Colonic mucosa (tissue), 4 donors: ENCODE results near the gene NKAIN4. TPM values are rescaled to one million over a fixed set of nuclear protein-coding genes. Genes with fewer than 3 reads are reported as not detected.

ENCODE experiments used
- DNase-seq: peaks from one replicate; pipeline ENCODE4 v3.0.0-alpha.2; 2020
- H3K27ac ChIP-seq: fragments of 200-600 bp; one replicate; pipeline ENCODE4 v1.8.0; 2021
- H3K27me3 ChIP-seq: fragments of 200-600 bp; one replicate; pipeline ENCODE4 v1.8.0; 2021
- H3K36me3 ChIP-seq: fragments of 200-600 bp; one replicate; pipeline ENCODE4 v1.8.0; 2021
- H3K4me1 ChIP-seq: fragments of 200-600 bp; one replicate; pipeline ENCODE4 v1.8.0; 2021; ENCODE audit warnings: mild to moderate bottlenecking
- H3K4me3 ChIP-seq: fragments of 200-600 bp; one replicate; pipeline ENCODE4 v1.8.0; 2021
- H3K9ac ChIP-seq, 2 donors: one replicate each; pipeline ENCODE4 v1.7.0; 2013; ENCODE audit warnings: control low read depth in 2 of 2, low read depth in 2 of 2, low read length in 2 of 2
- H3K9me3 ChIP-seq: fragments of 200-600 bp; one replicate; pipeline ENCODE4 v1.8.0; 2021
- intact Hi-C: fragments of 100-400 bp; cut with DNase I; formaldehyde crosslinking; loops from one replicate; pipeline ENCODE4 v1.14.1; 2022
- total RNA-seq, 2 donors: library from RNA; stranded (reverse); fragmentation: NEBNext Ultra II Directional in 1 of 2; extraction: Animal tissue kit (Norgen Biotek cat#: 25700) in 1 of 2; gene quantifications; one replicate each; pipeline ENCODE4 v1.2.1, GENCODE V29; 2021
- TF ChIP-seq, protein P1 (sequence below): fragments of 200-600 bp; IDR thresholded peaks from one replicate; pipeline ENCODE4 v1.8.0; 2022; ENCODE audit warnings: antibody characterized with exemption, mild to moderate bottlenecking
- donor health status: healthy.
- donor health status: DM: no; HTN: no; CAD: no.
- donor health status: DM: no; HTN: no; CAD: no.

Gene NKAIN4
- total RNA-seq, 2 donors from 2014 or later = 0.29 TPM; not detected in 1

DNA sequence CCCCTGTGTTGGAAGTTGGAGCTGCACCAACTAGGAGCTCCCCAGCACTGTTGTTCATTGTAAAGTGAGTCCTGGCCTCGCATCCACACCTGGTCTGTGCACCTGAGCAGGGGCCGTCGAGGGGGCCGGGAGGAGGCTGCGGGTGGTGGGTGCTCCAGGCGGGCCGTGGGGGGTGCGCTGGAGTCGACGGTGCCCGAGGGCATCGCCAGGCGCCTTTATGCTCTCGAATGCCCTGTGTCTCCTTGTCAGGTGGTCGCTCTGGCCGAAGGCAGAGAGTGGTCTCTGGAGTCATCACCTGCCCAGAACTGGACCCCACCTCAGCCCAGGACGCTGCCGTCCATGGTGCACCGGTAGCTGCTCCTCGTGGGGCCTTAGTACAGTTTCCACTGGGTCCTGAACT, 22.7 kb upstream of the NKAIN4 start:
- no peak overlapping the region for H3K27ac ChIP-seq
- no peak overlapping the region for H3K4me3 ChIP-seq
- TF ChIP-seq, protein P1, sequence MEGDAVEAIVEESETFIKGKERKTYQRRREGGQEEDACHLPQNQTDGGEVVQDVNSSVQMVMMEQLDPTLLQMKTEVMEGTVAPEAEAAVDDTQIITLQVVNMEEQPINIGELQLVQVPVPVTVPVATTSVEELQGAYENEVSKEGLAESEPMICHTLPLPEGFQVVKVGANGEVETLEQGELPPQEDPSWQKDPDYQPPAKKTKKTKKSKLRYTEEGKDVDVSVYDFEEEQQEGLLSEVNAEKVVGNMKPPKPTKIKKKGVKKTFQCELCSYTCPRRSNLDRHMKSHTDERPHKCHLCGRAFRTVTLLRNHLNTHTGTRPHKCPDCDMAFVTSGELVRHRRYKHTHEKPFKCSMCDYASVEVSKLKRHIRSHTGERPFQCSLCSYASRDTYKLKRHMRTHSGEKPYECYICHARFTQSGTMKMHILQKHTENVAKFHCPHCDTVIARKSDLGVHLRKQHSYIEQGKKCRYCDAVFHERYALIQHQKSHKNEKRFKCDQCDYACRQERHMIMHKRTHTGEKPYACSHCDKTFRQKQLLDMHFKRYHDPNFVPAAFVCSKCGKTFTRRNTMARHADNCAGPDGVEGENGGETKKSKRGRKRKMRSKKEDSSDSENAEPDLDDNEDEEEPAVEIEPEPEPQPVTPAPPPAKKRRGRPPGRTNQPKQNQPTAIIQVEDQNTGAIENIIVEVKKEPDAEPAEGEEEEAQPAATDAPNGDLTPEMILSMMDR = no peak
- intact Hi-C loops = no loop called here
- H3K4me1 ChIP-seq = peaks cover 9% of the 10 kb centered on the region
- H3K9ac ChIP-seq = no peak overlapping the region
- DNase-seq = no peak
- H3K36me3 ChIP-seq = peaks cover 6% of the 10 kb centered on the region
- H3K9me3 ChIP-seq = no peaks in the 10 kb centered on the region
- H3K27me3 ChIP-seq = no peaks in the 10 kb centered on the region

DNA sequence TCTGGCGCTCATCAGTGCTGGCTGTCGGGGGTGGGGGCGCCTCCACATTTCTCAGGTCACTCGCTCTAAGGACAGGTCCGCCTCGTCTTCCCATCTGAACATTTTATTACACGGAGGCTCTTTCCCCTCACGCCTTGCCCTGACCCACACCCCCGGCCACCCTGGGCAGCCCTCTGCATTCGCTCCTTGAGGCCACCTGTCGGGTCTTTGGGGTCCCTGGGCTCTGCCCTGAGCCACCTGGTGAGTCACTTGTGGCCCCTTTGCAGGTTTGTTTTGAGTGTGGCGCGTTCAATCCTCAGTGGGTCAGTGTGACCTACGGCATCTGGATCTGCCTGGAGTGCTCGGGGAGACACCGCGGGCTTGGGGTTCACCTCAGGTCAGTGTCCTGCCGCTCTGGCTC, 21.6 kb upstream of the NKAIN4 start:
- H3K4me1 ChIP-seq = peaks cover 9% of the 10 kb centered on the region
- TF ChIP-seq, protein P1 = no peak
- peaks cover 6% of the 10 kb centered on the region for H3K36me3 ChIP-seq
- intact Hi-C loops = no loop called here
- no peaks in the 10 kb centered on the region for H3K9me3 ChIP-seq
- H3K9ac ChIP-seq = no peak overlapping the region
- no peak overlapping the region for H3K27ac ChIP-seq
- H3K27me3 ChIP-seq = no peaks in the 10 kb centered on the region
- H3K4me3 ChIP-seq = no peak overlapping the region
- DNase-seq = no peak

DNA sequence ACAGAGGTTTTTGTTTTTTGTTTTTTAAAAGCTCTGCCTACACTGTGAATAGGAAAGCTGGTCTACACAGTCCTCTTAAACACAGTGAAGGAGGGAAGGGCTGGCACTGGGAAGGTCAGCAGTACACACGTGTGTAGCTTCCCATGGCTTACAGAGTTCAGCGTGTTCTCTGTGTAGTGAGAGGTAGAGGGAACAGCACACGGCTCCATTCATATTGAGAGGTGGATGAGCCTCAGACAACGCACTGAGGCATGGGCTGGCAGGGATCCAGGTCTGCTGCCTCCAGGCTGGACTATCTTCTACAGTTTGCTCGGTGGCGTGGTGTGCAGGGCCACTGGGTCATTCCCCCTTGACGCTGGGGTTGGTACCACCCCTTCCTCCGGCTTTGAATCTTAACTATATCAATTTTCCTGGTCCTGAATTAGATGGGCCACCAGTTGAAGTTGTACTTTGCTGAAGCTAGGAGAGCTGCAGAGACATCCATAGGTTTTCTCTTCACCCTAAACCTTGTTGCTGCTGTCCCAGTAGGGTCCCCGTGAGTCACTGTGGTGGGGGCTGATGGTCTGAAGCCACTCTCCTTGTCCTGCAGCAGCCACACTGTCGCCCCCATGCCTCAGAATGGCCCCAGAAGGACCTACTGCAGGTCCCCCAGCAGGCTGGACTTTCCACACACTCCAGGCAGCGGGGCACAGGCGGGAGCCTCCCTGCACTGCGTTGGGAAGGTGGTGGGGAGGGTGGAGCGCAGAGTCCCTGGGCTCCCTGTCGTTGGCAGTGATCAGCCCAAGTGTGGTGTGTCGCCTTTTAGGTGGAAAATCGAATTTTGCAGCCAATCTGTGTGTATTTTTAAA, 20.3 kb upstream of the NKAIN4 start:
- Histone ChIP-seq H3K9ac (no peak overlapping the region), H3K4me3 (peak overlapping the region; percentile 92), H3K4me1 (peaks cover 9% of the 10 kb centered on the region), H3K27ac (no peak overlapping the region), H3K27me3 (no peaks in the 10 kb centered on the region), H3K36me3 (peaks cover 6% of the 10 kb centered on the region), H3K9me3 (no peaks in the 10 kb centered on the region)
- DNase-seq = no peak
- intact Hi-C loops = no loop called here
- TF ChIP-seq, protein P1 = no peak

DNA sequence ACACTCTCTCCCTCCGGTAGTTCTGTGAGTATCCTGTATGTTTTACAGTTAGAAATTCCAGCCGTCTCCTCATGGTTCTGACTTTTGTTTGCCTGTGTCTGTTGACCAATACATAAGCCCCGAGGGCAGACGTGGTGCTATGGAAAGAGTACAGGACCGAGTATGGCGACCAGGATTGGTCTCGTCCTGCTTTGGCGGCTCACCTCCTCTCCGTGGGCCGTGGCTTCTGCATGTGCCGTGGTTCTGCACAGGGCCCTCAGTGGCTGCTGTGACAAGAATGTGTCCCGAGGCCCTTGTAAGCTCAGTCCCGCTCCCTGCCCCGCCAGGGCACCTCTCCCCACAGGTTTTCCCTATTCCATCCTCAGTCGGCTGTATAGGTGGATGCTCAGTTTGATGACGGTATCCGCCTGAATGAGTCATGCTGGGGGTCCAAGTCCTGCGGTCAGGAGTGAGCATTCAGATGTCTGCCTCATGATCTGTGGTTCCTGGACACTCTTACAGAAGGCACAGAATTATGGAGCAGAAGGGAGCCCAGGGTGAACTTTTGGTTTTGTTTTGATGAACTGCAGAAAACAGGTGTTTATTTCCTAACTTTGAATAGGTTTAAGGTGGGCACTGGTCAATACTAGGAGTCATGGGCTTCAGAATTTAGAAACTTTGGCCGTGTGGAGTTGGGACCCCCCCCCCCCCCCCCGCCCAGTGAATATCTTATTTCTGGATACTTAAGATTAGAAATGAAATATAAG, 19.5 kb upstream of the NKAIN4 start:
- intact Hi-C loops = no loop called here
- Histone ChIP-seq H3K4me1 (peaks cover 9% of the 10 kb centered on the region), H3K27ac (no peak overlapping the region), H3K4me3 (peak overlapping the region; percentile 92), H3K36me3 (peaks cover 5% of the 10 kb centered on the region), H3K9me3 (no peaks in the 10 kb centered on the region), H3K9ac (peak overlapping the region; percentile 49 to 93), H3K27me3 (no peaks in the 10 kb centered on the region)
- peak; percentile 22 for DNase-seq
- TF ChIP-seq, protein P1 = no peak

DNA sequence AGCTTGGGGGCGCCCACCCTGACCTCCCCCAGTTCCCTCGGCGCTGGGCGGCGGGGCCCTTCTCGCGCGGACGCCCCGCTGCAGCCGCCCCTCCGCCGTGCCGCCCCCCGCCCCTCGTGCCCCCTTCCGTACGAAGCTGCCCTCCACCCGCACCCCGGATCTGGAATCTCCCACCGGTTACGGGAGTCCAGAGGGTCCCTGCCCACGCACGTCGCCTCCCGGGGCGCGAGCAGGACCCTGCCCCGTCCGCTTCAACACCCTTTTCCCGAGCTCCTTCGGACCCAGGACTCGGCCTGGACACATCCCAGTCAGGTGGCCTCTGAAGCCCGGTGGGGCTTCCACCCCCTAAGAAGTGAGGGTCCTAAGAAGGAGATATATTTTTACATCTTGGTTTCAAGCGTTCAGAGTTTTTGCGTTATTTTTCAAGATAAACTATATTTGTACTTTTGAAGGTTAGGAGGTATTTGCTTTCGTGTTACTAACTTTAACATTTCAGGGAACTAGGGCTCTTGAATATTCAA, 18.9 kb upstream of the NKAIN4 start:
- DNase-seq = no peak
- Histone ChIP-seq H3K4me3 (peak overlapping the region; percentile 92), H3K4me1 (peaks cover 9% of the 10 kb centered on the region), H3K36me3 (no peaks in the 10 kb centered on the region), H3K27me3 (no peaks in the 10 kb centered on the region), H3K9ac (peak overlapping the region; percentile 81 to 93), H3K9me3 (no peaks in the 10 kb centered on the region), H3K27ac (peak overlapping the region; percentile 50)
- intact Hi-C loops = no loop called here
- TF ChIP-seq, protein P1 = no peak
